Mesenchymal stem cell (in vitro differentiated cells and primary cell): ENCODE measurements around the gene INPP5D.

Experiments
- DNase-seq: peaks from one replicate; pipeline ENCODE4 v3.0.0-alpha.2; 2013
- H2AFZ ChIP-seq: one replicate; pipeline ENCODE4 v1.6.1; 2013; ENCODE audit warnings: low read depth, mild to moderate bottlenecking, control low read depth, inconsistent platforms, low read length, moderate library complexity
- H2AK5ac ChIP-seq: 2 replicates; pipeline ENCODE4 v1.6.1; 2013; ENCODE audit warnings: low read length, moderate library complexity, mild to moderate bottlenecking, inconsistent platforms; ENCODE audit not compliant: severe bottlenecking
- H2BK120ac ChIP-seq: one replicate; pipeline ENCODE4 v1.6.1; 2013; ENCODE audit warnings: low read depth, mild to moderate bottlenecking, inconsistent platforms, low read length, moderate library complexity
- H2BK12ac ChIP-seq, 2 experiments: one replicate each; pipeline ENCODE4 v1.6.1; 2013; ENCODE audit warnings: inconsistent platforms in 2 of 2, low read length in 2 of 2, mild to moderate bottlenecking in 2 of 2, moderate library complexity in 2 of 2, control low read depth in 1 of 2
- H2BK15ac ChIP-seq: one replicate; pipeline ENCODE4 v1.6.1; 2013; ENCODE audit warnings: mild to moderate bottlenecking, low read depth, inconsistent platforms; ENCODE audit not compliant: poor library complexity, severe bottlenecking
- H2BK5ac ChIP-seq: 2 replicates; pipeline ENCODE4 v1.6.1; 2013; ENCODE audit warnings: low read depth, mild to moderate bottlenecking, low read length, control low read depth, inconsistent platforms; ENCODE audit not compliant: poor library complexity, severe bottlenecking
- H3K14ac ChIP-seq, 2 experiments: one replicate each; pipeline ENCODE4 v1.6.1; 2013; ENCODE audit warnings: inconsistent platforms in 2 of 2, low read length in 2 of 2, control low read depth in 1 of 2, mild to moderate bottlenecking in 1 of 2, moderate library complexity in 1 of 2
- H3K18ac ChIP-seq, 2 experiments: one replicate each; pipeline ENCODE4 v1.6.1; 2013; ENCODE audit warnings: inconsistent platforms in 2 of 2, low read length in 2 of 2, control low read depth in 1 of 2, low read depth in 1 of 2, mild to moderate bottlenecking in 1 of 2
- H3K23ac ChIP-seq, 2 experiments: one replicate each; pipeline ENCODE4 v1.6.1; 2013; ENCODE audit warnings: inconsistent platforms in 2 of 2, low read length in 2 of 2, mild to moderate bottlenecking in 2 of 2, moderate library complexity in 2 of 2, control low read depth in 1 of 2
- H3K27ac ChIP-seq: 2 replicates; pipeline ENCODE4 v1.5.1; 2013; ENCODE audit warnings: mild to moderate bottlenecking, moderate library complexity, low read length, control low read depth, inconsistent platforms; ENCODE audit not compliant: poor library complexity, severe bottlenecking
- H3K27me3 ChIP-seq, 2 experiments: 2 replicates each; pipeline versions ENCODE4 v1.6.1 to v1.7.0; 2013; ENCODE audit warnings: low read length in 2 of 2, mild to moderate bottlenecking in 2 of 2, moderate library complexity in 2 of 2, control low read depth in 1 of 2, inconsistent platforms in 1 of 2; ENCODE audit not compliant: control insufficient read depth in 1 of 2, insufficient read depth in 1 of 2
- H3K36me3 ChIP-seq, 2 experiments: 2 replicates each; pipeline versions ENCODE4 v1.6.1 to v1.7.0; 2013; ENCODE audit warnings: low read length in 2 of 2, control low read depth in 1 of 2, inconsistent platforms in 1 of 2, low read depth in 1 of 2, mild to moderate bottlenecking in 1 of 2; ENCODE audit not compliant: insufficient read depth in 2 of 2, control insufficient read depth in 1 of 2
- H3K4ac ChIP-seq, 2 experiments: one replicate each; pipeline ENCODE4 v1.6.1; 2013; ENCODE audit warnings: inconsistent platforms in 2 of 2, low read length in 2 of 2, mild to moderate bottlenecking in 2 of 2, moderate library complexity in 2 of 2, control low read depth in 1 of 2, low read depth in 1 of 2
- H3K4me1 ChIP-seq: 2 replicates; pipeline ENCODE4 v1.6.1; 2013; ENCODE audit warnings: low read depth, low read length, control low read depth; ENCODE audit not compliant: control insufficient read depth, insufficient read depth
- H3K4me2 ChIP-seq: 2 replicates; pipeline ENCODE4 v1.6.1; 2013; ENCODE audit warnings: low read length, mild to moderate bottlenecking, inconsistent platforms; ENCODE audit not compliant: poor library complexity, severe bottlenecking
- H3K4me3 ChIP-seq, 2 experiments: 2 replicates each; pipeline versions ENCODE4 v1.5.1 to v1.7.0; 2013; ENCODE audit warnings: low read length in 2 of 2, mild to moderate bottlenecking in 2 of 2, control low read depth in 1 of 2, low read depth in 1 of 2; ENCODE audit not compliant: insufficient read depth in 1 of 2
- H3K79me1 ChIP-seq: replicated peaks from 2 replicates; pipeline ENCODE4 v1.6.1; 2013; ENCODE audit warnings: mild to moderate bottlenecking, control low read depth, low read length, inconsistent platforms; ENCODE audit not compliant: poor library complexity, severe bottlenecking
- H3K9ac ChIP-seq: 2 replicates; pipeline ENCODE4 v1.7.0; 2013; ENCODE audit warnings: mild to moderate bottlenecking, low read length, moderate library complexity
- H3K9me3 ChIP-seq: 2 replicates; pipeline ENCODE4 v1.7.0; 2013; ENCODE audit warnings: mild to moderate bottlenecking, low read length; ENCODE audit not compliant: control insufficient read depth
- H4K8ac ChIP-seq: one replicate; pipeline ENCODE4 v1.6.1; 2013; ENCODE audit warnings: inconsistent platforms, mild to moderate bottlenecking, low read length, moderate library complexity
- H4K91ac ChIP-seq: one replicate; pipeline ENCODE4 v1.6.1; 2013; ENCODE audit warnings: mild to moderate bottlenecking, low read length, inconsistent platforms
- WGBS: methylation state at CpG from one replicate; pipeline ENCODE4 v1.1.7; 2013; ENCODE audit warnings: mixed read lengths; 5-methylcytosine and 5-hydroxymethylcytosine counted together

INPP5D gene

DNA sequence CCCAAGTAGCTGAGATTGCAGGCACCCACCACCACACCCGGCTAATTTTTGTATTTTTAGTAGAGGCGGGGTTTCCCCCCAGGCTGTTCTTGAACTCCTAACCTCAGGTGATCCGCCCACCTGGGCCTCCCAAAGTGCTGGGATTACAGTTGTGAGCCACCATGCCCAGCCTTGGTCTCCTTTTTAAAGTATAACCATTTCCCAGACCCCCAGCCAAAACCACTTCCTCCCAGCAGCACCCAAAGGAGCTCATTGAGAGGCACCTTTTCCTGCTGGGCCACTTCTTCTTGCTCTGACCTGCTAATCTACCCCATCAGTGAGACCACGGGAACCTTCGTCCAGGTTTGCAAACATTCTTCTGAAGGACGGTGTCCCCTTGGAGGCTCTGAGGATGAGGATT lies 69.9 kb downstream of the INPP5D start:
- Histone ChIP-seq H3K4me1 (no peaks in the 10 kb centered on the region), H2BK120ac (no peak overlapping the region), H3K23ac (no peak overlapping the region), H3K9ac (no peak overlapping the region), H3K14ac (no peak overlapping the region), H4K8ac (no peak overlapping the region), H2BK12ac (no peak overlapping the region), H3K18ac (no peak overlapping the region), H2BK5ac (no peak overlapping the region), H3K27ac (no peak overlapping the region), H2AK5ac (no peak overlapping the region), H3K79me1 (no peaks in the 10 kb centered on the region), H4K91ac (no peak overlapping the region), H3K9me3 (peaks cover 3% of the 10 kb centered on the region), H3K36me3 (no peaks in the 10 kb centered on the region), H3K27me3 (peaks cover 30 to 68% of the 10 kb centered on the region in 2 experiments), H2AFZ (no peak overlapping the region), H2BK15ac (no peak overlapping the region), H3K4me3 (no peak overlapping the region), H3K4ac (no peak overlapping the region), H3K4me2 (no peak overlapping the region)
- no peak for DNase-seq
- WGBS, result 92% methylated on average over 6 of the region's 6 CpGs

DNA sequence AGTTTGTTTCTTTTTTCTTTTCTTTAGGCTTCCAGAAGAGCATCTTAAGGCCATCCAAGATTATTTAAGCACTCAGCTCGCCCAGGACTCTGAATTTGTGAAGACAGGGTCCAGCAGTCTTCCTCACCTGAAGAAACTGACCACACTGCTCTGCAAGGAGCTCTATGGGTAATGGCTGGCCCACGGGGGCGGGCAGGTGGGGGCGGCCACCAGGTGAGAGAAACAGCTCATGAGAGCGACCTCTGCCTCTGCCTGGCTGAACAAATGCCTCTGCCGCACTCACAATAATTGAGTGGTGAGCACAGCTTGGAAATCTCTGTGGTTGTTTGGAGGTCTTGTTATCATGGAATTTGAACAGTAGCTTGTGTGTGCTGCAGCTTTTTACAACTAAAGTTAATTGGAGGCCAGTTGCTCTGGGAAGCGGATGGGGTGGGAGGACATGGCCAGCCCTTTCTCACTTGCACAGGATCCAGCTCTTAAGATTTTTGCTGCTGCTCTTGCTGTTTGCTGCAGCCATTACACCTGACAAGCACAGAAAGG lies 70.4 kb downstream of the INPP5D start:
- Histone ChIP-seq H3K23ac (no peak overlapping the region), H2BK12ac (no peak overlapping the region), H3K27ac (no peak overlapping the region), H3K27me3 (peaks cover 30 to 63% of the 10 kb centered on the region in 2 experiments), H3K4me1 (no peaks in the 10 kb centered on the region), H2BK15ac (no peak overlapping the region), H3K9me3 (peaks cover 4% of the 10 kb centered on the region), H3K14ac (no peak overlapping the region), H4K8ac (no peak overlapping the region), H2BK120ac (no peak overlapping the region), H3K79me1 (no peaks in the 10 kb centered on the region), H3K4me3 (no peak overlapping the region), H3K4ac (no peak overlapping the region), H2AK5ac (no peak overlapping the region), H3K18ac (no peak overlapping the region), H3K4me2 (no peak overlapping the region), H2BK5ac (no peak overlapping the region), H3K36me3 (no peaks in the 10 kb centered on the region), H2AFZ (no peak overlapping the region), H3K9ac (no peak overlapping the region), H4K91ac (no peak overlapping the region)
- no peak for DNase-seq
- 76% methylated on average over 7 of the region's 7 CpGs for WGBS

DNA sequence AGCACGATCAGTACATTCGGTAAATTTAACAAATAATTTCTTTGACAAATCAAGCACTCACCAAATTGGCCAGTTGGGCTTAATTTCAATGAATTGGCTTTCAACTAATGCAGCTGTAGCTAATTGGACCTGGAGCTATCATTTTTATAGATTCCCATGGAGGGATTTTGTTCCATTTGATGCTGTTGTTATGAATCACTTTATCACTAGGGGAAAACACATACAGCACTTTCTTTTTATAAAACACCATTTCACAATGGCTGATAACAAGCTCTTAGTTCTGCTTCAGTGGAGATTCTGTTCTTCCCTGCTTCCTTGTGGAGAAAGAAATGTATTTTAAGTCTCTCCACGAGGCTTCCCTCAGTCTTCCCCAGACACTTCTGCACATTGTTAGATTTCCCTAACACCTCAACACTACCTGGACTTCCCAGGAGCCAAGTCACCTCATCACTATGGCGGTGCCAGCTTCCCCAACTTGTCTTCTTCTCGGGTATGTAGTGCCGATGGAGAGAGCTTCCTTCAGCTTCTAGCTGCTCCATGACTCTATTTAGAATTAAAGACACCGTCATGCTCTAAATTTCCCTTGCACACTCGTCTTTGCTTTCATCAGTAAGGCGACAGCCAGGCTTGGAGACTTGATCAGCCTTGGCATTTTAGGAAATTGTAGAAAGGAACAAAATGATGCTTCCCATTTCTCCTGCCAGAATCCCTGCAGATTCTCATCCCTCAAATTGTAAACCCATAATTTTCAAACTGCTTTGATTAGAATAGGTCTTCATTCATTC lies 72.0 kb downstream of the INPP5D start:
- Histone ChIP-seq H3K4me1 (no peaks in the 10 kb centered on the region), H2BK5ac (no peak overlapping the region), H3K14ac (no peak overlapping the region), H3K9me3 (peaks cover 16% of the 10 kb centered on the region), H4K91ac (no peak overlapping the region), H4K8ac (no peak overlapping the region), H3K36me3 (no peaks in the 10 kb centered on the region), H3K4me2 (no peak overlapping the region), H3K9ac (no peak overlapping the region), H2AK5ac (no peak overlapping the region), H2AFZ (no peak overlapping the region), H2BK120ac (no peak overlapping the region), H2BK12ac (no peak overlapping the region), H3K27me3 (peaks cover 30 to 59% of the 10 kb centered on the region in 2 experiments), H3K79me1 (no peaks in the 10 kb centered on the region), H2BK15ac (no peak overlapping the region), H3K4ac (no peak overlapping the region), H3K23ac (no peak overlapping the region), H3K27ac (no peak overlapping the region), H3K4me3 (no peak overlapping the region), H3K18ac (no peak overlapping the region)
- 87% methylated on average over 9 of the region's 9 CpGs for WGBS
- no peak for DNase-seq

DNA sequence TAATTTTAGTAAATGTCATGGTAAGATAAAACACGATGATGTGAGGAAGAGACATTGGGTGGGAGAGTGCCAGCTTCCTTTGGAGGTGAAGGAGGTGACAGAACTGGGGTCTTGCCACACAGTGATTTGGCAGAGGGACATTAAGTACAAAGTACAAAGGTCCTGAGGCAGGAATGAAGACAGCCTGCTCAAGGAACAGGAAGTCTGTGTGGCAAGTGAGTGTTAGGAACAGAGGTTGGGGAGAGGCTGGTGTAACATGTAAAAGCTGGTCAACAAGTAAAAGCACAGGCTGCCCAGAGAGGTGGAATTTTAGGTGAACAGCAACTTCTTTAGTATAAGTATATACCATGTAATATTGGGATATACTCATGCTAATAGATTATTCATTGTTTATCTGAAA lies 73.1 kb downstream of the INPP5D start:
- WGBS, result 81% methylated on average over 1 of the region's 1 CpG
- DNase-seq, result no peak

More for the DNA sequence above, 73.1 kb downstream of the INPP5D start:
- H4K8ac ChIP-seq, result no peak overlapping the region
- no peak overlapping the region for H3K4ac ChIP-seq
- peaks cover 30 to 52% of the 10 kb centered on the region in 2 experiments for H3K27me3 ChIP-seq
- H4K91ac ChIP-seq, result no peak overlapping the region
- no peak overlapping the region for H2BK120ac ChIP-seq
- no peaks in the 10 kb centered on the region for H3K36me3 ChIP-seq
- no peak overlapping the region for H3K4me2 ChIP-seq
- no peak overlapping the region for H3K18ac ChIP-seq
- no peak overlapping the region for H3K27ac ChIP-seq
- H2BK15ac ChIP-seq, result no peak overlapping the region
- H3K79me1 ChIP-seq, result no peaks in the 10 kb centered on the region
- H2BK5ac ChIP-seq, result no peak overlapping the region
- H2BK12ac ChIP-seq, result no peak overlapping the region
- peaks cover 16% of the 10 kb centered on the region for H3K9me3 ChIP-seq
- H3K23ac ChIP-seq, result no peak overlapping the region
- H3K4me1 ChIP-seq, result no peaks in the 10 kb centered on the region
- H2AFZ ChIP-seq, result no peak overlapping the region
- H3K14ac ChIP-seq, result no peak overlapping the region
- H3K4me3 ChIP-seq, result no peak overlapping the region
- no peak overlapping the region for H3K9ac ChIP-seq
- no peak overlapping the region for H2AK5ac ChIP-seq
